ENCODE data around the gene COMMD9. TPM values are rescaled to one million over a fixed set of nuclear protein-coding genes. Genes with fewer than 3 reads are reported as not detected.

Gene COMMD9
- total RNA-seq, 1 experiment from 2014 or later: 154 TPM

- CTCF ChIA-PET: interaction anchor here (1.0 to 1.1 kb wide), 2 partner anchors 401 kb away, joined by 3 read pairs; no protein-coding TSS in a partner anchor
- intact Hi-C loops (cut with micrococcal nuclease; ENCODE audit: unreplicated experiment): no loop called here
Measured at GRCh38 chr11:36222831-36223635, 66.2 kb downstream of the COMMD9 start.

More at GRCh38 chr11:36222831-36223635, 66.2 kb downstream of the COMMD9 start:
- peaks cover 15% of the 10 kb centered on the region for H3K9me3 ChIP-seq (ENCODE audit: low read depth, low read length, poor library complexity, severe bottlenecking)
- DNase-seq (ENCODE audit: low spot score): no peak
- POLR2A ChIA-PET (ENCODE audit: low non-redundant PET): no interaction called here
- no TSS peak for BruUV-seq (replicated peaks)
- H3K27me3 ChIP-seq (replicated peaks; ENCODE audit: insufficient read depth, low read depth, low read length, poor library complexity): no peaks in the 10 kb centered on the region
- H3K27ac ChIP-seq (ENCODE audit: low read depth, low read length, poor library complexity, severe bottlenecking): no peak overlapping the region
- no peak for TF ChIP-seq CTCF (conservative IDR thresholded peaks at IDR 0.05; ENCODE audit: low read depth, low read length)
- no peak for TF ChIP-seq EZH2 (IDR thresholded peaks at IDR 0.05; ENCODE audit: borderline replicate concordance, low read depth, low read length, poor library complexity, severe bottlenecking)
- no peaks in the 10 kb centered on the region for H3K36me3 ChIP-seq (ENCODE audit: insufficient read depth, low read length, poor library complexity, severe bottlenecking)
- no peaks in the 10 kb centered on the region for H3K4me1 ChIP-seq (ENCODE audit: insufficient read depth, low read length, poor library complexity, severe bottlenecking)
- no peak overlapping the region for H3K4me3 ChIP-seq (ENCODE audit: low read depth, low read length, poor library complexity, severe bottlenecking)

Other genes starting within 250 kb of the COMMD9 start
- 76.1 and 102 TPM in 2 replicates for gene PRR5L, start 6.9 kb upstream of the COMMD9 start, total RNA-seq (2021)
- 25.5 and 28.6 TPM in 2 replicates for gene TRAF6, start 220.8 kb upstream of the COMMD9 start, total RNA-seq (2021)

Measured in A673 (cell line).